BLaER1 treated with 17β-estradiol and CSF1 and Interleukin-3, amounts not matched to agents 10 nM and 100 nM (cell line): Measurements from ENCODE around the gene NCOA6.

Source experiments
- H3K27ac ChIP-seq, 11 experiments: shearing (Covaris generic); formaldehyde crosslinking; 2 replicates each; pipeline ENCODE4 v1.8.1; 2022
- H3K27me3 ChIP-seq, 11 experiments: shearing (Covaris generic); formaldehyde crosslinking; 2 replicates each; pipeline ENCODE4 v1.8.1; 2022
- H3K36me3 ChIP-seq, 11 experiments: shearing (Covaris generic); formaldehyde crosslinking; 2 replicates each; pipeline ENCODE4 v1.8.1; 2022
- H3K4me1 ChIP-seq, 10 experiments: shearing (Covaris generic); formaldehyde crosslinking; 2 replicates each; pipeline ENCODE4 v1.8.1; 2022
- H3K4me2 ChIP-seq, 11 experiments: shearing (Covaris generic); formaldehyde crosslinking; 2 replicates each; pipeline ENCODE4 v1.8.1; 2022
- H3K4me3 ChIP-seq, 10 experiments: shearing (Covaris generic); formaldehyde crosslinking; 2 replicates each; pipeline ENCODE4 v1.8.1; 2022
- H3K9ac ChIP-seq, 11 experiments: shearing (Covaris generic); formaldehyde crosslinking; 2 replicates each; pipeline ENCODE4 v1.8.1; 2022
- H3K9me3 ChIP-seq, 11 experiments: shearing (Covaris generic); formaldehyde crosslinking; replicated peaks in 1 of 11; 2 replicates each; pipeline ENCODE4 v1.8.1; 2022
- H4K20me1 ChIP-seq, 11 experiments: shearing (Covaris generic); formaldehyde crosslinking; 2 replicates each; pipeline ENCODE4 v1.8.1; 2022
- Cebpa-rat ChIP-seq, 11 experiments: shearing (Covaris generic); IDR thresholded peaks; 2 replicates each; pipeline ENCODE4 v1.8.1; 2022

The NCOA6 gene

GRCh38 chr20:34705008-34705396 is 120.4 kb downstream of the NCOA6 start:
- peak overlapping the region; percentile 75 to 94 (median 87) for H3K4me3 ChIP-seq
- no peak for TF ChIP-seq Cebpa-rat (IDR thresholded peaks at IDR 0.05)
- H3K9ac ChIP-seq: peak overlapping the region; percentile 91 to 100 (median 93)

GRCh38 chr20:34704177-34705007 is 121.1 kb downstream of the NCOA6 start, which contains the start of gene TP53INP2:
Gene TP53INP2, plus strand, starts transcription at chr20:34704344. Its CDS starts 4,396 bp downstream, at chr20:34708740.
- peak within 1 kb of the TSS; percentile 91 to 100 (median 93) for H3K9ac ChIP-seq
- peak within 1 kb of the TSS; percentile 90 to 100 (median 95) for H3K27ac ChIP-seq
- peaks cover 0 to 24% (median 0%) of the 10 kb centered on the region in 11 experiments; a peak in 4 of 22 replicates for H4K20me1 ChIP-seq
- H3K4me2 ChIP-seq: peak within 1 kb of the TSS; percentile 92 to 99 (median 97)
- H3K4me3 ChIP-seq: peak within 1 kb of the TSS; percentile 75 to 94 (median 87)
- no peak for TF ChIP-seq Cebpa-rat (IDR thresholded peaks at IDR 0.05)
- H3K27me3 ChIP-seq: no peaks in the 10 kb centered on the region
- peaks cover 41 to 60% (median 56%) of the 10 kb centered on the region in 10 experiments for H3K4me1 ChIP-seq
- no peaks in the 10 kb centered on the region for H3K36me3 ChIP-seq
- no peaks in the 10 kb centered on the region for H3K9me3 ChIP-seq

More at GRCh38 chr20:34705008-34705396, 120.4 kb downstream of the NCOA6 start:
- Histone ChIP-seq H3K27me3 (peaks cover 0 to 2% (median under 1%) of the 10 kb centered on the region in 11 experiments; a peak in 7 of 22 replicates), H4K20me1 (peaks cover 0 to 24% (median 1%) of the 10 kb centered on the region in 11 experiments; a peak in 11 of 22 replicates), H3K4me2 (peak overlapping the region; percentile 92 to 99 (median 97)), H3K9me3 (no peaks in the 10 kb centered on the region), H3K4me1 (peaks cover 42 to 60% (median 57%) of the 10 kb centered on the region in 10 experiments), H3K36me3 (no peaks in the 10 kb centered on the region), H3K27ac (peak overlapping the region; percentile 90 to 100 (median 95))

- peak overlapping the region; percentile 90 to 100 (median 95) for H3K27ac ChIP-seq
- H4K20me1 ChIP-seq: peaks cover 0 to 24% (median 0%) of the 10 kb centered on the region in 11 experiments; a peak in 4 of 22 replicates
- peak overlapping the region; percentile 75 to 94 (median 87) for H3K4me3 ChIP-seq
- no peaks in the 10 kb centered on the region for H3K36me3 ChIP-seq
- no peak for TF ChIP-seq Cebpa-rat (IDR thresholded peaks at IDR 0.05)
- peak overlapping the region; percentile 91 to 100 (median 93) for H3K9ac ChIP-seq
- no peaks in the 10 kb centered on the region for H3K27me3 ChIP-seq
- H3K4me1 ChIP-seq: peaks cover 38 to 58% (median 55%) of the 10 kb centered on the region in 10 experiments
- peak overlapping the region; percentile 92 to 99 (median 95) for H3K4me2 ChIP-seq
- H3K9me3 ChIP-seq: no peaks in the 10 kb centered on the region
These were observed 121.9 kb downstream of the NCOA6 start for GRCh38 chr20:34703424-34704176.

GRCh38 chr20:34703061-34703423 is 122.4 kb downstream of the NCOA6 start:
- TF ChIP-seq Cebpa-rat (IDR thresholded peaks at IDR 0.05): no peak
- no peak overlapping the region for H3K27ac ChIP-seq
- no peaks in the 10 kb centered on the region for H3K36me3 ChIP-seq
- H3K4me1 ChIP-seq: peaks cover 32 to 55% (median 50%) of the 10 kb centered on the region in 10 experiments
- no peaks in the 10 kb centered on the region for H3K9me3 ChIP-seq
- H3K9ac ChIP-seq: peak overlapping the region in 9 of 11 experiments; percentile 91 to 99 (median 93); a peak in 10 of 22 replicates
- H3K27me3 ChIP-seq: no peaks in the 10 kb centered on the region
- peak overlapping the region; percentile 75 to 94 (median 87); a peak in 17 of 20 replicates for H3K4me3 ChIP-seq
- H4K20me1 ChIP-seq: peaks cover 0 to 23% (median 0%) of the 10 kb centered on the region in 11 experiments; a peak in 4 of 22 replicates
- H3K4me2 ChIP-seq: peak overlapping the region; percentile 92 to 99 (median 95)

- no peak for TF ChIP-seq Cebpa-rat (IDR thresholded peaks at IDR 0.05)
- peak overlapping the region in 5 of 11 experiments; percentile 92 to 99 (median 94); a peak in 8 of 22 replicates for H3K4me2 ChIP-seq
- no peak overlapping the region for H3K27ac ChIP-seq
- H3K9ac ChIP-seq: no peak overlapping the region
- H3K36me3 ChIP-seq: no peaks in the 10 kb centered on the region
- H4K20me1 ChIP-seq: peaks cover 0 to 15% (median 0%) of the 10 kb centered on the region in 11 experiments; a peak in 4 of 22 replicates
- H3K4me3 ChIP-seq: no peak overlapping the region
- H3K4me1 ChIP-seq: peaks cover 18 to 41% (median 39%) of the 10 kb centered on the region in 10 experiments
- H3K27me3 ChIP-seq: no peaks in the 10 kb centered on the region
- no peaks in the 10 kb centered on the region for H3K9me3 ChIP-seq
These were observed 123.9 kb downstream of the NCOA6 start for GRCh38 chr20:34701405-34702085.

GRCh38 chr20:34693414-34693813 is 132.0 kb downstream of the NCOA6 start:
- H3K9ac ChIP-seq: no peak overlapping the region
- H3K9me3 ChIP-seq: no peaks in the 10 kb centered on the region
- H3K4me3 ChIP-seq: no peak overlapping the region
- H3K36me3 ChIP-seq: no peaks in the 10 kb centered on the region
- H3K4me2 ChIP-seq: no peak overlapping the region
- H3K4me1 ChIP-seq: peaks cover 0 to 9% (median 0%) of the 10 kb centered on the region in 10 experiments; a peak in 6 of 20 replicates
- no peaks in the 10 kb centered on the region for H3K27me3 ChIP-seq
- no peak overlapping the region for H3K27ac ChIP-seq
- no peaks in the 10 kb centered on the region for H4K20me1 ChIP-seq
- no peak for TF ChIP-seq Cebpa-rat (IDR thresholded peaks at IDR 0.05)

- TF ChIP-seq Cebpa-rat (IDR thresholded peaks at IDR 0.05): no peak
- Histone ChIP-seq H3K4me2 (no peak overlapping the region), H3K27me3 (no peaks in the 10 kb centered on the region), H3K9ac (no peak overlapping the region), H3K4me3 (no peak overlapping the region), H3K27ac (no peak overlapping the region), H4K20me1 (no peaks in the 10 kb centered on the region), H3K9me3 (no peaks in the 10 kb centered on the region), H3K4me1 (peaks cover 0 to 9% (median 0%) of the 10 kb centered on the region in 10 experiments; a peak in 6 of 20 replicates), H3K36me3 (no peaks in the 10 kb centered on the region)
These were observed 133.6 kb downstream of the NCOA6 start for GRCh38 chr20:34691838-34692237.

- TF ChIP-seq Cebpa-rat (IDR thresholded peaks at IDR 0.05): no peak
- Histone ChIP-seq H3K9me3 (no peaks in the 10 kb centered on the region), H3K27me3 (no peaks in the 10 kb centered on the region)
These were observed 136.0 kb downstream of the NCOA6 start for GRCh38 chr20:34689486-34689885.

More at GRCh38 chr20:34689486-34689885, 136.0 kb downstream of the NCOA6 start:
- Histone ChIP-seq H3K4me1 (peaks cover 0 to 9% (median 0%) of the 10 kb centered on the region in 10 experiments; a peak in 6 of 20 replicates), H3K4me3 (no peak overlapping the region), H3K4me2 (peak overlapping the region in 5 of 11 experiments; percentile 3 to 56 (median 23); a peak in 6 of 22 replicates), H3K36me3 (no peaks in the 10 kb centered on the region), H3K9ac (peak overlapping the region in 1 of 11 experiments; percentile 5; a peak in 1 of 22 replicates), H3K27ac (peak overlapping the region in 3 of 11 experiments; percentile 22 to 33 (median 27); a peak in 4 of 22 replicates), H4K20me1 (no peaks in the 10 kb centered on the region)
